Measurements from ENCODE around the gene SLCO2B1. TPM values are rescaled to one million over a fixed set of nuclear protein-coding genes. Genes with fewer than 3 reads are reported as not detected.

Gene SLCO2B1
- total and polyA plus RNA-seq, 2 of the 8 experiments (the other 6 are each of a cell fraction or from before 2014, with no cell fraction given), result 0.03 TPM; not detected in 1

DNA sequence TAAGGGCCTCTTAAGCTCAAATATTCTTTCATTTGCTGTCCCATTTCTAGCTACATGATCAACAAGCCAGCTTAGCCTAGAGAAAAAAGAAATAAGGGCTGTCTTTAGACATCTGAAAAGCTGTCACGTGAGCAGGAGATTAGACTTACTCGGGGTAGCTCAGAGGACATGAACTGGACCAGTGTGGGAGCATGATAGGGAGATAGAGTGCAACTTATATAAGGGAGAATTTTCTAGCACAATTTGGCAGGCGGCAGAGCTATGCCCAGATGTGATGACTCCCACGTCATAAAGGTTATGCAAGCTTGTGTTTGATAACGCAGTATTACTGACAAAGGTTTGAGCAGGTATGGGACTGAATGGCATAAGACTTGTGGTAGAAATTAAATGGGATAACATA is 61.5 kb downstream of the SLCO2B1 start:
- Histone ChIP-seq H3K23ac (ENCODE audit: insufficient read length) (no peak overlapping the region), H4K5ac (ENCODE audit: insufficient read length, low read depth, low read length) (no peak overlapping the region), H3K23me2 (ENCODE audit: low read depth, low read length) (no peaks in the 10 kb centered on the region; the same call in 1 of the 2 replicates), H3K56ac (replicated peaks; ENCODE audit: insufficient read length, low read depth, low read length) (no peak overlapping the region), H3K79me2 (ENCODE audit: control insufficient read depth in 1 of 2, insufficient read depth in 2 of 2, low read length in 2 of 2) (no peaks in the 10 kb centered on the region), H3K4ac (replicated peaks; ENCODE audit: insufficient read length, low read depth, low read length) (no peak overlapping the region), H2BK5ac (ENCODE audit: low read depth, low read length) (no peak overlapping the region), H4K8ac (ENCODE audit: extremely low read depth, insufficient read depth, low read length) (no peak overlapping the region), H2BK15ac (ENCODE audit: low read length) (no peak overlapping the region), H3K27me3 (replicated peaks in 1 of 4; ENCODE audit: control insufficient read depth in 3 of 4, extremely low read depth in 1 of 4, insufficient read depth in 3 of 4, low read length in 3 of 4) (no peaks in the 10 kb centered on the region; a peak in 1 of 7 replicates), H2BK120ac (replicated peaks; ENCODE audit: low read depth, low read length) (no peak overlapping the region), H2BK12ac (ENCODE audit: low read depth, low read length) (no peak overlapping the region), H3K27ac (ENCODE audit: low read depth, low read length) (no peak overlapping the region), H3K79me1 (ENCODE audit: low read depth, low read length) (no peaks in the 10 kb centered on the region), H3K36me3 (ENCODE audit: control insufficient read depth in 2 of 4, insufficient read depth in 4 of 4, low read length in 3 of 4) (no peaks in the 10 kb centered on the region), H3K9ac (replicated peaks in 1 of 4; ENCODE audit: extremely low read depth in 1 of 4, low read depth in 3 of 4, low read length in 3 of 4) (no peak overlapping the region), H3K4me2 (ENCODE audit: insufficient read depth in 1 of 2, low read depth in 2 of 2, low read length in 2 of 2) (no peak overlapping the region), H2AFZ (ENCODE audit: low read length) (no peak overlapping the region), H2BK20ac (ENCODE audit: low read length) (no peak overlapping the region), H3K4me1 (replicated peaks in 1 of 4; ENCODE audit: control insufficient read depth in 3 of 4, insufficient read depth in 4 of 4, low read length in 3 of 4) (no peaks in the 10 kb centered on the region), H4K91ac (replicated peaks; ENCODE audit: insufficient read length, low read length) (no peak overlapping the region), H3K4me3 (ENCODE audit: extremely low read depth in 1 of 4, insufficient read depth in 2 of 4, low read depth in 3 of 4, low read length in 4 of 4) (no peak overlapping the region), H3K18ac (ENCODE audit: extremely low read depth, low read length) (no peak overlapping the region), H3K14ac (ENCODE audit: insufficient read length) (no peak overlapping the region), H4K20me1 (replicated peaks in 1 of 2; ENCODE audit: control insufficient read depth in 1 of 2, insufficient read depth in 2 of 2, low read length in 2 of 2) (peaks cover 0 to 1% of the 10 kb centered on the region in 2 experiments), H2AK5ac (ENCODE audit: low read depth, low read length) (no peak overlapping the region), H3K9me3 (ENCODE audit: insufficient read depth in 2 of 2, low read depth in 1 of 2, low read length in 1 of 2) (no peaks in the 10 kb centered on the region)
- ChIA-PET POLR2A (ENCODE audit: partially characterized antibody) (interaction anchor here (0.5 kb wide), 1 partner anchor 542 kb away, joined by 3 read pairs; no protein-coding TSS in a partner anchor), CTCF (ENCODE audit: partially characterized antibody) (interaction anchor here (1.0 to 45.7 kb wide), 9 partner anchors 8 to 234 kb away, joined by 3 to 825 read pairs (median 4); partner anchors contain the start of genes SLCO2B1 and TPBGL)
- DNase-seq (ENCODE audit: low read depth in 1 of 2, low spot score in 2 of 2) (no peak), FAIRE-seq (no peak)
- TF ChIP-seq PHF8 (conservative IDR thresholded peaks at IDR 0.05; ENCODE audit: low read depth, low read length) (no peak), GTF2F1 (IDR thresholded peaks at IDR 0.05; ENCODE audit: borderline replicate concordance, low read depth, low read length) (no peak), CREB1 (IDR thresholded peaks at IDR 0.05) (no peak), MAFK (IDR thresholded peaks at IDR 0.05; ENCODE audit: low read depth, low read length) (no peak), CTBP2 (IDR thresholded peaks at IDR 0.05; ENCODE audit: borderline replicate concordance, insufficient read depth, insufficient read length, low read length) (no peak), ASH2L (IDR thresholded peaks at IDR 0.05; ENCODE audit: low read length) (no peak), MAX (IDR thresholded peaks at IDR 0.05) (no peak), SIX5 (IDR thresholded peaks at IDR 0.05; ENCODE audit: low read depth, low read length) (no peak)
- 81% methylated on average over 5 of the region's 5 CpGs; no CpG with 5 or more reads in 1 of the 2 experiments for WGBS, 2 experiments (ENCODE audit: extremely low coverage in 1 of 2, insufficient coverage in 1 of 2, insufficient read length in 1 of 2, insufficient replicate concordance in 2 of 2, low coverage in 1 of 2, low lambda C conversion rate in 2 of 2, missing lambda C conversion rate in 1 of 2)

All from H1 (cell line).